K562 (cell line): Measurements from ENCODE around the gene AJM1. TPM values are rescaled to one million over a fixed set of nuclear protein-coding genes. Genes with fewer than 3 reads are reported as not detected.

Source experiments
- ATF6 ChIP-seq: sonication (generic); formaldehyde crosslinking; IDR thresholded peaks from 2 replicates; pipeline ENCODE4 v1.4.0; 2020; ENCODE audit warnings: mild to moderate bottlenecking, missing genetic modification reagents
- BCOR ChIP-seq: fragments of 450-650 bp; IDR thresholded peaks from 2 replicates; pipeline ENCODE4 v1.6.1; 2016
- BDP1 ChIP-seq: IDR thresholded peaks from 3 replicates; pipeline ENCODE4 v1.6.1; 2011; ENCODE audit not compliant: insufficient read length, insufficient read depth
- CAMTA2 ChIP-seq: fragments of 250-450 bp; sonication (Bioruptor Pico); conservative IDR thresholded peaks from 2 replicates; pipeline ENCODE4 v1.5.1; 2022
- CBFA2T3 ChIP-seq: fragments of 450-650 bp; IDR thresholded peaks from 2 replicates; pipeline ENCODE4 v1.6.1; 2017
- CEBPG ChIP-seq, 3 experiments: fragments of 200-800 bp in 1 of 3; sonication (Bioruptor generic) in 1 of 3; sonication (generic) in 1 of 3; formaldehyde crosslinking in 1 of 3; IDR thresholded peaks in 2 of 3; conservative IDR thresholded peaks in 1 of 3; 2 replicates each; pipeline versions ENCODE4 v1.6.1 to v1.8.0; 2016 to 2022; ENCODE audit warnings: missing compliant biosample characterization in 2 of 3, missing genetic modification characterization in 2 of 3, mild to moderate bottlenecking in 1 of 3, missing genetic modification reagents in 1 of 3
- GATAD2B ChIP-seq: fragments of 450-650 bp; IDR thresholded peaks from 2 replicates; pipeline ENCODE4 v1.6.1; 2017; ENCODE audit warnings: mild to moderate bottlenecking, borderline replicate concordance
- GTF2A2 ChIP-seq: IDR thresholded peaks from 2 replicates; pipeline ENCODE4 v1.6.1; 2016; ENCODE audit warnings: mild to moderate bottlenecking, missing genetic modification characterization, missing compliant biosample characterization
- HCFC1 ChIP-seq: IDR thresholded peaks from 2 replicates; pipeline ENCODE4 v1.6.1; 2012; ENCODE audit warnings: low read depth, low read length, improper control_type of control experiment
- HDAC1 ChIP-seq, 2 experiments: fragments of 450-650 bp; IDR thresholded peaks; 2 replicates each; pipeline ENCODE4 v1.6.1; 2016 to 2017; ENCODE audit warnings: inconsistent platforms in 1 of 2, mild to moderate bottlenecking in 1 of 2, moderate library complexity in 1 of 2
- NFYB ChIP-seq: IDR thresholded peaks from 2 replicates; pipeline ENCODE4 v1.6.1; 2011; ENCODE audit warnings: mild to moderate bottlenecking, moderate library complexity; ENCODE audit not compliant: insufficient read length; ENCODE audit errors: extremely low read depth
- PHF8 ChIP-seq: fragments of 200-600 bp; sonication (generic); IDR thresholded peaks from 2 replicates; pipeline ENCODE4 v1.6.1; 2012; ENCODE audit warnings: mixed run types, mild to moderate bottlenecking, inconsistent platforms, low read length, moderate library complexity, borderline replicate concordance
- POLR3A ChIP-seq: IDR thresholded peaks from 2 replicates; pipeline ENCODE4 v1.6.1; 2011; ENCODE audit warnings: borderline replicate concordance, mild to moderate bottlenecking, moderate library complexity; ENCODE audit not compliant: insufficient read length, insufficient read depth; ENCODE audit errors: extremely low read depth
- SMARCC2 ChIP-seq: fragments of 450-650 bp; IDR thresholded peaks from 2 replicates; pipeline ENCODE4 v1.6.1; 2017; ENCODE audit warnings: antibody characterized with exemption, moderate library complexity, mild to moderate bottlenecking, low read depth
- WHSC1 ChIP-seq: IDR thresholded peaks from one replicate; pipeline ENCODE4 v1.6.1; 2012; ENCODE audit warnings: low read length, control low read depth, inconsistent platforms
- ZBTB17 ChIP-seq: fragments of 450-650 bp; formaldehyde crosslinking; IDR thresholded peaks from 2 replicates; pipeline ENCODE4 v1.4.0; 2020; ENCODE audit warnings: mild to moderate bottlenecking
- ZFP1 ChIP-seq: fragments of 450-650 bp; formaldehyde crosslinking; IDR thresholded peaks from 2 replicates; pipeline ENCODE4 v1.4.0; 2020; ENCODE audit warnings: mild to moderate bottlenecking, mixed read lengths
- polyA plus RNA-seq, 8 experiments: library from polyadenylated mRNA; depleted of rRNA in 4 of 8; stranded (reverse) in 5 of 8; unstranded in 3 of 8; fragments of >200 nt; fragmentation: Nextera tagmentation in 2 of 8; fragmentation: Illumina TruSeq in 1 of 8; extraction: Ambion mirVana in 2 of 8; extraction: Trizol in 1 of 8; gene quantifications; 2 replicates each; pipeline versions ENCODE4 v1.2.1 to v1.2.3, GENCODE V29; 2011 to 2014; ENCODE audit warnings: inconsistent platforms in 1 of 8, missing spikeins in 1 of 8
- total RNA-seq, 7 experiments: library from RNA; depleted of rRNA in 6 of 7; stranded (reverse); fragments of >200 nt in 6 of 7; fragmentation: Illumina TruSeq in 2 of 7; extraction: Trizol in 2 of 7; gene quantifications; 2 replicates each; pipeline versions ENCODE4 v1.2.1 to v1.2.3, GENCODE V29; 2011 to 2021; ENCODE audit warnings: low replicate concordance in 1 of 7
- TF ChIP-seq, protein P1 (sequence below): fragments of 250-450 bp; sonication (Bioruptor Pico); IDR thresholded peaks from 2 replicates; pipeline ENCODE4 v1.4.0; 2020; ENCODE audit warnings: mild to moderate bottlenecking, moderate library complexity
- TF ChIP-seq, protein P2 (sequence below): fragments of 450-650 bp; formaldehyde crosslinking; IDR thresholded peaks from 2 replicates; pipeline ENCODE4 v1.4.0; 2020; ENCODE audit warnings: mild to moderate bottlenecking, mixed read lengths
- TF ChIP-seq, protein P3 (sequence below): IDR thresholded peaks from 3 replicates; pipeline ENCODE4 v1.6.1; 2011; ENCODE audit warnings: borderline replicate concordance, mild to moderate bottlenecking, moderate library complexity; ENCODE audit not compliant: insufficient read length; ENCODE audit errors: extremely low read depth

The AJM1 gene
- total and polyA plus RNA-seq, 9 of the 15 experiments (the other 6 are each of a cell fraction or from before 2014, with no cell fraction given), result 0.01 to 3.7 (median 0.65) TPM; not detected in 1

DNA sequence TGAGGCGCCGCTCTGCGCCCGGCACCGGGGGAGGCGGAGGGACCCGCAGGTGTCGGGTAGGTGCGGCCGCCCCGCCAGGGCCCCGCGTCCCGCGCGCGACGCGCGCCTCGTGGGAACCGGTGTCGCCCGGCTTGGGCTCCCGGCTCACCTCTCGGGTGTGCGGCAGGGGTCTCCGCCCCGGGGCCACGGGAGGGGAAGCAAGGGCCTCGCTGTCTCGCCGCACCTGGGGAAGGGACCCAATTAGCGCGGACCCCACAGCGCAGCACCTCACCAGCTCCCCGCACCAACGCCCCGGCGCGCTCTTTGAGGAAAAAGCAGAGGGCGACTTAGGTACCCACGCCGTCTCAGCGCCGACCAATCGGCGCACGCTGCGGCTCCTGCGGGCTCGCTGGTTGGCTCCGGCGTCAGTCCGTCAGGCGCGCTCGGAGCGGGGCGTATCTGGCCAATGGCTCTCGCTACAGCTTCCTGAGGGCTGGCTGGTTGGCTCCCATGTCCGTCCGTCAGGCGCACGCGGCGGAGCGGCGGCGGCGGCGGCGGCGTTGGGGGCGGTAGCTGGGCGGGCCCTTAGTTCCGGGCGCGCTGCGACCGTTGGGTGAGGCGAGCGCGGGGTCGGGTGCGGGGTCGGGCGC lies 43.8 kb downstream of the AJM1 start, which contains the start of gene TRAF2 (continued):
- TF ChIP-seq ATF6 (no peak), SMARCC2 (no peak), POLR3A (no peak), WHSC1 (no peak), ZBTB17 (peak; percentile 60; the same call in 1 of the 2 replicates), ZFP1 (CRISPR knock-in tag) (0 out of 2 replicates have a peak, but pooled peaks have one; percentile 31), HDAC1 (IDR thresholded peaks at IDR 0.05) (peak in 1 of 2 experiments; percentile 72; a peak in 2 of 4 replicates), BCOR (no peak), CAMTA2 (CRISPR knock-in tag) (no peak), CBFA2T3 (no peak), NFYB (peak; percentile 100), PHF8 (peak; percentile 80; the same call in 1 of the 2 replicates), CEBPG (CRISPR knock-in tag; IDR thresholded peaks at IDR 0.05) (peak; percentile 12; the same call in 1 of the 2 replicates), CEBPG (tag; conservative IDR thresholded peaks at IDR 0.05 in 1 of 2, IDR thresholded peaks at IDR 0.05 in 1 of 2) (no peak), HCFC1 (peak; percentile 48), GATAD2B (no peak), BDP1 (no peak), GTF2A2 (tag) (no peak)
- TF ChIP-seq, protein P1, sequence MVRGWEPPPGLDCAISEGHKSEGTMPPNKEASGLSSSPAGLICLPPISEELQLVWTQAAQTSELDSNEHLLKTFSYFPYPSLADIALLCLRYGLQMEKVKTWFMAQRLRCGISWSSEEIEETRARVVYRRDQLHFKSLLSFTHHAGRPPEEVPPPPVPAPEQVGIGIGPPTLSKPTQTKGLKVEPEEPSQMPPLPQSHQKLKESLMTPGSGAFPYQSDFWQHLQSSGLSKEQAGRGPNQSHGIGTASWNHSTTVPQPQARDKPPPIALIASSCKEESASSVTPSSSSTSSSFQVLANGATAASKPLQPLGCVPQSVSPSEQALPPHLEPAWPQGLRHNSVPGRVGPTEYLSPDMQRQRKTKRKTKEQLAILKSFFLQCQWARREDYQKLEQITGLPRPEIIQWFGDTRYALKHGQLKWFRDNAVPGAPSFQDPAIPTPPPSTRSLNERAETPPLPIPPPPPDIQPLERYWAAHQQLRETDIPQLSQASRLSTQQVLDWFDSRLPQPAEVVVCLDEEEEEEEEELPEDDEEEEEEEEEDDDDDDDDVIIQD (CRISPR knock-in tag), result peak; percentile 60; the same call in 1 of the 2 replicates
- TF ChIP-seq, protein P2, sequence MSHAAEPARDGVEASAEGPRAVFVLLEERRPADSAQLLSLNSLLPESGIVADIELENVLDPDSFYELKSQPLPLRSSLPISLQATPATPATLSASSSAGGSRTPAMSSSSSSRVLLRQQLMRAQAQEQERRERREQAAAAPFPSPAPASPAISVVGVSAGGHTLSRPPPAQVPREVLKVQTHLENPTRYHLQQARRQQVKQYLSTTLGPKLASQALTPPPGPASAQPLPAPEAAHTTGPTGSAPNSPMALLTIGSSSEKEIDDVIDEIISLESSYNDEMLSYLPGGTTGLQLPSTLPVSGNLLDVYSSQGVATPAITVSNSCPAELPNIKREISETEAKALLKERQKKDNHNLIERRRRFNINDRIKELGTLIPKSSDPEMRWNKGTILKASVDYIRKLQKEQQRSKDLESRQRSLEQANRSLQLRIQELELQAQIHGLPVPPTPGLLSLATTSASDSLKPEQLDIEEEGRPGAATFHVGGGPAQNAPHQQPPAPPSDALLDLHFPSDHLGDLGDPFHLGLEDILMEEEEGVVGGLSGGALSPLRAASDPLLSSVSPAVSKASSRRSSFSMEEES, result no peak
- TF ChIP-seq, protein P3, sequence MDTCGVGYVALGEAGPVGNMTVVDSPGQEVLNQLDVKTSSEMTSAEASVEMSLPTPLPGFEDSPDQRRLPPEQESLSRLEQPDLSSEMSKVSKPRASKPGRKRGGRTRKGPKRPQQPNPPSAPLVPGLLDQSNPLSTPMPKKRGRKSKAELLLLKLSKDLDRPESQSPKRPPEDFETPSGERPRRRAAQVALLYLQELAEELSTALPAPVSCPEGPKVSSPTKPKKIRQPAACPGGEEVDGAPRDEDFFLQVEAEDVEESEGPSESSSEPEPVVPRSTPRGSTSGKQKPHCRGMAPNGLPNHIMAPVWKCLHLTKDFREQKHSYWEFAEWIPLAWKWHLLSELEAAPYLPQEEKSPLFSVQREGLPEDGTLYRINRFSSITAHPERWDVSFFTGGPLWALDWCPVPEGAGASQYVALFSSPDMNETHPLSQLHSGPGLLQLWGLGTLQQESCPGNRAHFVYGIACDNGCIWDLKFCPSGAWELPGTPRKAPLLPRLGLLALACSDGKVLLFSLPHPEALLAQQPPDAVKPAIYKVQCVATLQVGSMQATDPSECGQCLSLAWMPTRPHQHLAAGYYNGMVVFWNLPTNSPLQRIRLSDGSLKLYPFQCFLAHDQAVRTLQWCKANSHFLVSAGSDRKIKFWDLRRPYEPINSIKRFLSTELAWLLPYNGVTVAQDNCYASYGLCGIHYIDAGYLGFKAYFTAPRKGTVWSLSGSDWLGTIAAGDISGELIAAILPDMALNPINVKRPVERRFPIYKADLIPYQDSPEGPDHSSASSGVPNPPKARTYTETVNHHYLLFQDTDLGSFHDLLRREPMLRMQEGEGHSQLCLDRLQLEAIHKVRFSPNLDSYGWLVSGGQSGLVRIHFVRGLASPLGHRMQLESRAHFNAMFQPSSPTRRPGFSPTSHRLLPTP, result no peak
